Trophoblast cell (in vitro differentiated cells and primary cell): Measurements from ENCODE around the gene DNAAF8.

Experiments
- DNase-seq, 2 donors: peaks; one replicate each; pipeline ENCODE4 v3.0.0-alpha.2; 2016
- H2AFZ ChIP-seq: 2 replicates; pipeline ENCODE4 v1.6.1; 2013; ENCODE audit warnings: low read length, moderate library complexity, mild to moderate bottlenecking; ENCODE audit not compliant: insufficient read depth, poor library complexity
- H2AK5ac ChIP-seq: 2 replicates; pipeline ENCODE4 v1.6.1; 2013; ENCODE audit warnings: mild to moderate bottlenecking, low read length
- H2BK120ac ChIP-seq: 2 replicates; pipeline ENCODE4 v1.6.1; 2013; ENCODE audit warnings: low read length, mild to moderate bottlenecking, moderate library complexity; ENCODE audit not compliant: insufficient read depth, poor library complexity
- H2BK12ac ChIP-seq: 2 replicates; pipeline ENCODE4 v1.6.1; 2013; ENCODE audit warnings: mild to moderate bottlenecking, low read length, moderate library complexity
- H2BK5ac ChIP-seq: 2 replicates; pipeline ENCODE4 v1.6.1; 2013; ENCODE audit warnings: low read length, low read depth, moderate library complexity, mild to moderate bottlenecking; ENCODE audit not compliant: poor library complexity
- H3K14ac ChIP-seq: 2 replicates; pipeline ENCODE4 v1.6.1; 2013; ENCODE audit warnings: mild to moderate bottlenecking, low read length
- H3K18ac ChIP-seq: 2 replicates; pipeline ENCODE4 v1.6.1; 2013; ENCODE audit warnings: mild to moderate bottlenecking, low read length
- H3K23ac ChIP-seq: 2 replicates; pipeline ENCODE4 v1.6.1; 2013; ENCODE audit warnings: low read length
- H3K27ac ChIP-seq: 2 replicates; pipeline ENCODE4 v1.5.1; 2013; ENCODE audit warnings: low read depth, mild to moderate bottlenecking, inconsistent platforms, low read length, moderate library complexity
- H3K27me3 ChIP-seq: 2 replicates; pipeline ENCODE4 v1.6.1; 2013; ENCODE audit warnings: inconsistent platforms, mild to moderate bottlenecking, low read length, moderate library complexity; ENCODE audit not compliant: insufficient read depth
- H3K36me3 ChIP-seq, 2 experiments: 1 replicate in 1 of 2; 2 replicates in 1 of 2; pipeline ENCODE4 v1.6.1; 2013; ENCODE audit warnings: low read length in 2 of 2, mild to moderate bottlenecking in 2 of 2, moderate library complexity in 1 of 2; ENCODE audit not compliant: insufficient read depth in 2 of 2, control insufficient read depth in 1 of 2
- H3K4ac ChIP-seq: 2 replicates; pipeline ENCODE4 v1.6.1; 2013; ENCODE audit warnings: low read depth, mild to moderate bottlenecking, low read length, moderate library complexity
- H3K4me1 ChIP-seq, 2 experiments: 1 replicate in 1 of 2; 2 replicates in 1 of 2; pipeline ENCODE4 v1.6.1; 2013; ENCODE audit warnings: low read length in 2 of 2, mild to moderate bottlenecking in 2 of 2, moderate library complexity in 1 of 2; ENCODE audit not compliant: insufficient read depth in 2 of 2, control insufficient read depth in 1 of 2
- H3K4me2 ChIP-seq: 2 replicates; pipeline ENCODE4 v1.6.1; 2013; ENCODE audit warnings: inconsistent platforms, mild to moderate bottlenecking, low read length, moderate library complexity
- H3K4me3 ChIP-seq: 2 replicates; pipeline ENCODE4 v1.5.1; 2013; ENCODE audit warnings: mild to moderate bottlenecking, low read depth, low read length, inconsistent platforms
- H3K79me1 ChIP-seq: one replicate; pipeline ENCODE4 v1.6.1; 2013; ENCODE audit warnings: low read length
- H3K79me2 ChIP-seq: 2 replicates; pipeline ENCODE4 v1.6.1; 2013; ENCODE audit warnings: low read length, mild to moderate bottlenecking; ENCODE audit not compliant: control insufficient read depth, insufficient read depth, poor library complexity
- H3K9ac ChIP-seq: 2 replicates; pipeline ENCODE4 v1.6.1; 2013; ENCODE audit warnings: mild to moderate bottlenecking, low read length
- H3K9me3 ChIP-seq: 2 replicates; pipeline ENCODE4 v1.6.1; 2013; ENCODE audit warnings: low read depth, mild to moderate bottlenecking, control low read depth, inconsistent platforms, low read length; ENCODE audit not compliant: insufficient read depth
- H4K12ac ChIP-seq: 2 replicates; pipeline ENCODE4 v1.6.1; 2013; ENCODE audit warnings: low read depth, mild to moderate bottlenecking, low read length, moderate library complexity
- H4K8ac ChIP-seq: 2 replicates; pipeline ENCODE4 v1.6.1; 2013; ENCODE audit warnings: low read depth, mild to moderate bottlenecking, low read length, moderate library complexity
- H4K91ac ChIP-seq: one replicate; pipeline ENCODE4 v1.6.1; 2013; ENCODE audit warnings: low read depth, mild to moderate bottlenecking, low read length, moderate library complexity
- WGBS: extraction: QIAGEN DNeasy Blood & Tissue Kit; methylation state at CpG from one replicate; pipeline ENCODE4 v1.1.7; 2013; ENCODE audit warnings: missing lambda C conversion rate; ENCODE audit not compliant: insufficient read length, insufficient coverage; ENCODE audit errors: extremely low coverage; 5-methylcytosine and 5-hydroxymethylcytosine counted together

Gene DNAAF8

DNA sequence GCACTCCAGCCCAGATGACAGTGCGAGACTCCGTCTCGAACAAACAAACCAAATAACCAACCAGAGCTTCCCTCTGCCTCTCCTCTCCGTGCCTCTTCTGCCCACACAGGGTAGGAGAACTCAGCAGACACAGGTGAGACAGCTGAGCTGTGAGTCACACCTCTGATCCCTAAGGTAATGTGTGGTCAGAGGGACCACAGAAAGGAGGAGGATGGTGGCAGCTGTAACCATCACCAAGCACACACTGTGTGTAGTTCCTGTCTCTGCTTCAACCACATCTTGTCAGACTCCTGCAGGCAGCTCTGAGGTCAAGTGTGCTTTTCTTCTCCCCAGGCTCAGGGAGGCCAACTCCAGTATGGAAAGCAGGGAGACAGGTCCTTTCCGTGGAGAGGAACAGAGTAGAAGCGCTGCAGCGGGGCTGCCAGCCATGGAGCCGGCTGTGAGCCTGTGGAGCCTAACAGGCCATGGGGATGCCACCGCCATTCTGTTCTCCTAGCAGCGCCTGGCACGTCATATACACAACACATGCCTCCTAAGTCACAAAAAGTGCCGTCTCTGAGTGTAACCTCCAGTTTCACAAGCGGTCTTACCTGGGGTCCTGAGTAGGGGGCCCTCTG is 33.8 kb upstream of the DNAAF8 start:
- Histone ChIP-seq H3K18ac (no peak overlapping the region), H3K9me3 (peaks cover 3% of the 10 kb centered on the region), H3K36me3 (peaks cover 78 to 79% of the 10 kb centered on the region in 2 experiments), H3K14ac (no peak overlapping the region), H3K27me3 (no peaks in the 10 kb centered on the region), H3K27ac (no peak overlapping the region), H3K9ac (no peak overlapping the region), H2AFZ (no peak overlapping the region), H3K4ac (no peak overlapping the region), H4K12ac (no peak overlapping the region), H2BK12ac (no peak overlapping the region), H3K79me1 (no peaks in the 10 kb centered on the region), H2BK120ac (no peak overlapping the region), H3K79me2 (no peaks in the 10 kb centered on the region), H3K4me1 (no peaks in the 10 kb centered on the region), H2BK5ac (no peak overlapping the region), H4K8ac (no peak overlapping the region), H4K91ac (no peak overlapping the region), H2AK5ac (no peak overlapping the region), H3K4me2 (no peak overlapping the region), H3K23ac (no peak overlapping the region), H3K4me3 (no peak overlapping the region)
- DNase-seq, result no peak
- WGBS, result no CpG with 5 or more reads among the region's 13 CpGs

DNA sequence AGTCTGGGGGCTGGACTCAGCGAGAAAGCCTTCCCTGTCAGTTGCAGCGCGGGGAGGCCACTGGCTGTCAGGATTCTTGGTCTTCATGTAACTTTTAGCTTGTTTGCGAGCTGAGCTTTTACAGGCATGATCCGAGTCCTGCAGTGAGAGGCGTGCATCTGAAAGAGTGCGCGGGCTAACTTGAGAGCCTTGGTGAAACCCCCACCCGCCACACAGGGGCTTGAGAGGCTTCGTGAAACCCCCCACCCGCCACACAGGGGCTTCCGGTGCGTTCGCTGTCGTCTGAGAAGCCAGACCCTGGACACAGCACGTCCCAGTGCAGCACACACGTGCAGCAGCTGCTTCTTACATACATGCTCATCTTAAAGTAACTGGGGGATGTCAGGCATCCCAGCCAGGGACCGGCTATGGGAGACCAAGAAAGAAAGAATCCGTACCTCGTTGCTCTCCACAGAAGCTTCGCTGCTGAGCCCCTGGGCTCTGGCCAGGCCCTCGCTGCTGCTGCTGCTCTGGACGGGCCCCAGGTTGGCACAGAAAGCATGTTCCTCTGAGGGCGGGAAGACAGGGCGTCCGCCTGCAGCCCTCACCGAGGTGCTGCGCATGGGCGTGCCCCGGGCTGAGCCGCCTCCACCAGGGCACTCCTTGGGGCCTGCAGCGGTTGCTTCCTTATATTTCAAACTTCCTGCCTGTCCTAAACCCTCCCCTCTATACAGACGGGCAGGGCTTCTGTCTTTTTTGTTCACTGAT is 33.2 kb upstream of the DNAAF8 start:
- no peaks in the 10 kb centered on the region for H3K79me1 ChIP-seq
- no peak overlapping the region for H3K4me3 ChIP-seq
- H3K4me2 ChIP-seq, result no peak overlapping the region
- no peak overlapping the region for H3K9ac ChIP-seq
- no peak overlapping the region for H3K27ac ChIP-seq
- H3K23ac ChIP-seq, result no peak overlapping the region
- H2BK5ac ChIP-seq, result no peak overlapping the region
- H3K36me3 ChIP-seq, result peaks cover 71 to 73% of the 10 kb centered on the region in 2 experiments
- H3K27me3 ChIP-seq, result no peaks in the 10 kb centered on the region
- H3K9me3 ChIP-seq, result peaks cover 3% of the 10 kb centered on the region
- no peak overlapping the region for H3K18ac ChIP-seq
- no peak for DNase-seq
- H2BK120ac ChIP-seq, result no peak overlapping the region
- H3K14ac ChIP-seq, result no peak overlapping the region
- H3K79me2 ChIP-seq, result no peaks in the 10 kb centered on the region
- no CpG with 5 or more reads among the region's 33 CpGs for WGBS
- no peak overlapping the region for H4K8ac ChIP-seq
- H2AFZ ChIP-seq, result no peak overlapping the region
- H2AK5ac ChIP-seq, result no peak overlapping the region
- H4K91ac ChIP-seq, result no peak overlapping the region
- no peak overlapping the region for H4K12ac ChIP-seq
- no peaks in the 10 kb centered on the region for H3K4me1 ChIP-seq
- no peak overlapping the region for H2BK12ac ChIP-seq
- H3K4ac ChIP-seq, result no peak overlapping the region

DNA sequence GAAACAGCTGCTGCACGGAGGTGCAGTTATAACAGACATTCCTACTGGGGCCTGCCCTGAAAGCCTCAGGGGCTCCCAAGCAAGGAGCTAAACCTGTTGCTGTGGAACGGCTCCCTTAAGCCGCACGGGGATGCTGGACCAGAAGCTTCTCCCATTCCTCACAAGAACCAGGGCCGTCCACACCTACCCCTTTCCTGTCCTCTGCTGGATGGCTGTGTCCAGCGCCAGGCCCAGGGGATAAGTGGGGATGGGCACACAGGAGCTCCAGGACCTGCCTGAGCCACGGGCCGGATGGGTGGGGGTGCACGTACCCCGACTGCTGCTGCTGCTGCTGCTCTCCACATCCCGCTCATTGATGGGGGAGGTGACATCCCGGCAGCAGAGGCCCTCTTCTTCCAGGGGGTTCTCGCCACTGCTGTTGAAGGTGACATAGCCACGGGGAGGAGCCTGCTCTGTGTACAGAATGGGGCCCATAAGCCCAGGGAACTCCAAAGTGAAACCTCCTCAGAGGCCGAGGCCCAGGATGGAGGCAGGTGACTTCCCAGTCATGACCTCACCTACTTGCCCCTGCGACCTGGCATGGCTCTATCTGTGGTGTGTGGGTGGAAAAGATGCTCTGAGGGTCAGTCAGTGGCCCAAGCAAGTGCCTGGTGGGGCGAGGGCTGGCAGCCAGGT is 32.4 kb upstream of the DNAAF8 start:
- Histone ChIP-seq H3K4me1 (no peaks in the 10 kb centered on the region), H4K8ac (no peak overlapping the region), H3K27ac (no peak overlapping the region), H2BK5ac (no peak overlapping the region), H2AFZ (no peak overlapping the region), H3K79me2 (no peaks in the 10 kb centered on the region), H3K79me1 (no peaks in the 10 kb centered on the region), H3K27me3 (no peaks in the 10 kb centered on the region), H2BK120ac (no peak overlapping the region), H3K18ac (no peak overlapping the region), H3K4me3 (no peak overlapping the region), H4K12ac (no peak overlapping the region), H4K91ac (no peak overlapping the region), H3K9ac (no peak overlapping the region), H3K36me3 (peaks cover 67 to 68% of the 10 kb centered on the region in 2 experiments), H3K23ac (no peak overlapping the region), H3K9me3 (peaks cover 3% of the 10 kb centered on the region), H2BK12ac (no peak overlapping the region), H3K14ac (no peak overlapping the region), H3K4me2 (no peak overlapping the region), H2AK5ac (no peak overlapping the region), H3K4ac (no peak overlapping the region)
- no CpG with 5 or more reads among the region's 17 CpGs for WGBS
- DNase-seq, result no peak

DNA sequence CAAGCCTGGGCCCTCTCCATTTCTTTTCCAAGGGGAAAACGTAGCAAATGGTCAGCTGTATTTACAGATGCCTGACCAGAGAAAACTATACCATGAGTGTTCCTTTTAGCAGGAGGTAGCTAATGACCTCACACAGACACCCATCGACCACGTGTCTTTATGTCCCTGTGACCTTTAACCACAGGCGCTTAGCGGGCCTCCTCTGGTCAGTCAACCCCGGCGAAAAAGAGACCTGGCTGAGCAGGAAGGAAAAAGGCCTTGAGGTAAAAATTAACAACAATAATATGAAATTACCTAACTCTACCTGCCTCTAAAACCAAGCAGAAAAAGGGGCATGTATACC is 31.9 kb upstream of the DNAAF8 start:
- no peaks in the 10 kb centered on the region for H3K27me3 ChIP-seq
- peaks cover 63 to 65% of the 10 kb centered on the region in 2 experiments for H3K36me3 ChIP-seq
- no peaks in the 10 kb centered on the region for H3K79me1 ChIP-seq
- no peak overlapping the region for H2AFZ ChIP-seq
- no peak overlapping the region for H3K27ac ChIP-seq
- H3K79me2 ChIP-seq, result no peaks in the 10 kb centered on the region
- DNase-seq, result no peak
- no CpG with 5 or more reads among the region's 7 CpGs for WGBS
- no peaks in the 10 kb centered on the region for H3K4me1 ChIP-seq
- no peak overlapping the region for H2AK5ac ChIP-seq
- no peak overlapping the region for H3K18ac ChIP-seq
- no peak overlapping the region for H2BK5ac ChIP-seq
- H2BK12ac ChIP-seq, result no peak overlapping the region
- no peak overlapping the region for H3K4me3 ChIP-seq
- H3K14ac ChIP-seq, result no peak overlapping the region
- H3K23ac ChIP-seq, result no peak overlapping the region
- no peak overlapping the region for H3K4ac ChIP-seq
- no peak overlapping the region for H4K8ac ChIP-seq
- no peak overlapping the region for H4K91ac ChIP-seq
- no peak overlapping the region for H2BK120ac ChIP-seq
- no peak overlapping the region for H3K9ac ChIP-seq
- peaks cover 3% of the 10 kb centered on the region for H3K9me3 ChIP-seq
- H3K4me2 ChIP-seq, result no peak overlapping the region
- no peak overlapping the region for H4K12ac ChIP-seq
